Measurements from ENCODE around the gene PCDHA12. TPM values are rescaled to one million over a fixed set of nuclear protein-coding genes. Genes with fewer than 3 reads are reported as not detected.

The PCDHA12 gene
- total RNA-seq, 2 donors from 2014 or later = 0.59 to 0.67 TPM

DNA sequence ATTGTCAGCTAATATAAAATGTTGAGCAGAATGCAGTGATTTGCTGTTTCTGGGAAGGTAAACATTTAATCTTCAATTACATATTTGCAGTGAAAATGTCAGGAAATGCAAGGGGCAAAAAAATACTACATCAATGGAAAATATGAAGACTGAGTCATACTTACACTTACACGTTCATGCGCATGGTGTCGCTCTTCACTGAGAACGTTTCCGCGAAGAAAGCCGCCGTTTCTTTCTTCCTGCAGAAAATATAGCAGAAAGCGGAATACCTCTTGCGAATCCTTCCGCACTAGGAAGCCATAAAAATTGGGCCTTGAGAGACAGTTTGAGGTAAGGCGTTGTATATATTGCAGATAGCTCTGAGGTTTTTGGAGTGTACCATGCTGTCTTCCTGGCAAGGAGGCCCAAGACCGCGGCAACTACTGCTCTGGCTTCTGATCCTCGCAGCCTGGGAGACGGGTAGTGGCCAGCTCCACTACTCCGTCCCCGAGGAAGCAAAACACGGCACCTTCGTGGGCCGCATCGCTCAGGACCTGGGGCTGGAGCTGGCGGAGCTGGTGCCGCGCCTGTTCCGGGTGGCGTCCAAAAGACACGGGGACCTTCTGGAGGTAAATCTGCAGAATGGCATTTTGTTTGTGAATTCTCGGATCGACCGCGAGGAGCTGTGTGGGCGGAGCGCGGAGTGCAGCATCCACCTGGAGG is 6.9 kb downstream of the PCDHA12 start, which contains the start of gene PCDHA13:
Gene PCDHA13, plus strand, starts transcription at position 236 of the 702 bp plus-strand sequence. Its CDS starts 145 bp downstream, at position 381.
- Histone ChIP-seq H3K27me3 (no peaks in the 10 kb centered on the region), H3K4me3 (peak within 1 kb of the TSS in 1 of 2 donors; percentile 32), H3K36me3 (no peaks in the 10 kb centered on the region), H3K27ac (no peak within 1 kb of the TSS), H3K4me1 (no peaks in the 10 kb centered on the region), H3K9me3 (peaks cover 0 to 49% of the 10 kb centered on the region in 2 donors)
- DNase-seq (ENCODE audit: low spot score) = no peak
- TF ChIP-seq, protein P1, sequence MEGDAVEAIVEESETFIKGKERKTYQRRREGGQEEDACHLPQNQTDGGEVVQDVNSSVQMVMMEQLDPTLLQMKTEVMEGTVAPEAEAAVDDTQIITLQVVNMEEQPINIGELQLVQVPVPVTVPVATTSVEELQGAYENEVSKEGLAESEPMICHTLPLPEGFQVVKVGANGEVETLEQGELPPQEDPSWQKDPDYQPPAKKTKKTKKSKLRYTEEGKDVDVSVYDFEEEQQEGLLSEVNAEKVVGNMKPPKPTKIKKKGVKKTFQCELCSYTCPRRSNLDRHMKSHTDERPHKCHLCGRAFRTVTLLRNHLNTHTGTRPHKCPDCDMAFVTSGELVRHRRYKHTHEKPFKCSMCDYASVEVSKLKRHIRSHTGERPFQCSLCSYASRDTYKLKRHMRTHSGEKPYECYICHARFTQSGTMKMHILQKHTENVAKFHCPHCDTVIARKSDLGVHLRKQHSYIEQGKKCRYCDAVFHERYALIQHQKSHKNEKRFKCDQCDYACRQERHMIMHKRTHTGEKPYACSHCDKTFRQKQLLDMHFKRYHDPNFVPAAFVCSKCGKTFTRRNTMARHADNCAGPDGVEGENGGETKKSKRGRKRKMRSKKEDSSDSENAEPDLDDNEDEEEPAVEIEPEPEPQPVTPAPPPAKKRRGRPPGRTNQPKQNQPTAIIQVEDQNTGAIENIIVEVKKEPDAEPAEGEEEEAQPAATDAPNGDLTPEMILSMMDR (IDR thresholded peaks at IDR 0.05) = peak in 1 of 2 donors; percentile 51

DNA sequence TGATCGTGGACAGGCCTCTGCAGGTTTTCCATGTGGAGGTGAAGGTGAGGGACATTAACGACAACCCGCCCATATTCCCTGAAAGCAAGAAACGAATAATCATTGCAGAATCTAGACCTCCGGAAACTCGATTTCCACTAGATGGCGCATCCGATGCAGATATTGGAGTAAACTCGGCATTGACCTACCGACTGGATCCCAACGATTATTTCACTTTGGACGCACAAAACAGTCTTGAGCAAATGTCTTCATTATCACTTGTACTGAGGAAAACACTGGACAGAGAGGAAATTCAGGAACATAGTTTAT is 7.4 kb downstream of the PCDHA12 start:
- Histone ChIP-seq H3K36me3 (no peaks in the 10 kb centered on the region), H3K4me3 (peak overlapping the region in 1 of 2 donors; percentile 32), H3K4me1 (no peaks in the 10 kb centered on the region), H3K27me3 (no peaks in the 10 kb centered on the region), H3K27ac (no peak overlapping the region), H3K9me3 (peaks cover 0 to 44% of the 10 kb centered on the region in 2 donors)
- TF ChIP-seq, protein P1 (IDR thresholded peaks at IDR 0.05) = no peak
- no peak for DNase-seq (ENCODE audit: low spot score)

DNA sequence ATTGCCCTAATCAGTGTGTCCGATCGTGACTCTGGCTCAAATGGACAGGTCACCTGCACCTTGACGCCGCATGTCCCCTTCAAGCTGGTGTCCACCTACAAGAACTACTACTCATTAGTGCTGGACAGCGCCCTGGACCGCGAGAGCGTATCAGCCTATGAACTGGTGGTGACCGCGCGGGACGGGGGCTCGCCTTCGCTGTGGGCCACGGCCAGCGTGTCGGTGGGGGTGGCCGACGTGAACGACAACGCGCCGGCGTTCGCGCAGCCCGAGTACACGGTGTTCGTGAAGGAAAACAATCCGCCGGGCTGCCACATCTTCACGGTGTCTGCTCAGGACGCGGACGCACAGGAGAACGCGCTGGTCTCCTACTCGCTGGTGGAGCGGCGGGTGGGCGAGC is 8.3 kb downstream of the PCDHA12 start:
- no peaks in the 10 kb centered on the region for H3K27me3 ChIP-seq
- H3K4me3 ChIP-seq = no peak overlapping the region
- DNase-seq (ENCODE audit: low spot score) = no peak

DNA sequence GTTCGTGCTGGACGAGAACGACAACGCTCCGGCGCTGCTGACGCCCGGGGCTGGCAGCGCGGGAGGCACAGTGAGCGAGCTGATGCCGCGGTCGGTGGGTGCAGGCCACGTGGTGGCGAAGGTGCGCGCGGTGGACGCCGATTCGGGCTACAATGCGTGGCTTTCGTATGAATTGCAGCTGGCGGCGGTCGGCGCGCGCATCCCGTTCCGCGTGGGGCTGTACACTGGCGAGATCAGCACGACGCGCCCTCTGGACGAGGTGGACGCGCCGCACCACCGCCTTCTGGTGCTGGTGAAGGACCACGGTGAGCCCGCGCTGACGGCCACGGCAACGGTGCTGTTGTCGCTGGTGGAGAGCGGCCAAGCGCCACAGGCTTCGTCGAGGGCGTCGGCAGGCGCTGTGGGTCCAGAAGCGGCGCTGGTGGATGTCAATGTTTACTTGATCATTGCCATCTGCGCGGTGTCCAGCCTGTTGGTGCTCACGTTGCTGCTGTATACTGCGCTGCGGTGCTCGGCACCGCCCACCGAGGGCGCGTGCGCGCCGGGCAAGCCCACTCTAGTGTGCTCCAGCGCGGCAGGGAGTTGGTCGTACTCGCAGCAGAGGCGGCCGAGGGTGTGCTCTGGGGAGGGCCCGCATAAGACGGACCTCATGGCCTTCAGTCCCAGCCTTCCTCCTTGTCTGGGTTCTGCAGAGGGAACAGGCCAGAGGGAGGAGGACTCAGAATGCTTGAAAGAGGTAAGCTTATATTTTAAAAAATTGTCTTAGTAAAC is 9.0 kb downstream of the PCDHA12 start:
- no peak for DNase-seq (ENCODE audit: low spot score)
- no peak overlapping the region for H3K4me3 ChIP-seq
- H3K9me3 ChIP-seq = peaks cover 0 to 42% of the 10 kb centered on the region in 2 donors
- H3K4me1 ChIP-seq = no peaks in the 10 kb centered on the region
- H3K36me3 ChIP-seq = no peaks in the 10 kb centered on the region
- no peaks in the 10 kb centered on the region for H3K27me3 ChIP-seq
- TF ChIP-seq, protein P1 (IDR thresholded peaks at IDR 0.05) = no peak
- no peak overlapping the region for H3K27ac ChIP-seq

More for the DNA sequence above, 8.3 kb downstream of the PCDHA12 start:
- Histone ChIP-seq H3K9me3 (peaks cover 0 to 42% of the 10 kb centered on the region in 2 donors), H3K36me3 (no peaks in the 10 kb centered on the region), H3K4me1 (no peaks in the 10 kb centered on the region), H3K27ac (no peak overlapping the region)
- TF ChIP-seq, protein P1 (IDR thresholded peaks at IDR 0.05) = no peak

DNA sequence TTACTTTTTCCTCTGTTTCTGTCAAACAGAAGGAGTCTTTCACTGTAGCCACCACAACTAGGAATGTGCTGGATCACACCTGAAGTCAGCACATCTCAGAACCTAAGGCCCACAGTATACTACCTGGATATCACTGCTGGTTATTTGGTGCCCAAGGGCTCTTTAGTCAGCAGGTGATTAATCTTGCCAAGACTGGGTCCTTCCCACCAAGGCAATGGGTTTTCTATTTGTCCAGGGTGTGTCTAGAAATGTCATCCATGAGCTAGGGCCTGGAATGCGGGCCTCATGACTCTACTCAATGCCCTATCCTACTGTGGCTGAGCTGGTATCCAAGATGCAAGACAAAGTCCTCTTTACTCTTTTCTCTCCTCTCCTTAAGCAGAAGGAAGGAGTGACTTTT is 41.2 kb downstream of the PCDHA12 start:
- Histone ChIP-seq H3K9me3 (peaks cover 3 to 11% of the 10 kb centered on the region in 2 donors), H3K36me3 (no peaks in the 10 kb centered on the region), H3K4me1 (no peaks in the 10 kb centered on the region), H3K4me3 (no peak overlapping the region), H3K27me3 (no peaks in the 10 kb centered on the region), H3K27ac (no peak overlapping the region)
- no peak for DNase-seq (ENCODE audit: low spot score)
- TF ChIP-seq, protein P1 (IDR thresholded peaks at IDR 0.05) = no peak

All from right atrium auricular region (tissue), 2 donors.